Measurements from ENCODE around the gene REM1.
"Not testable (repeated sequence)": the region's sequence is repeated elsewhere in the genome, so short reads cannot be mapped to it uniquely, and the experiment has no call there.

Gene REM1

GRCh38 chr20:31485450-31486339 lies 10.6 kb downstream of the REM1 start:
- DNase-seq: no peak

GRCh38 chr20:31488115-31488514 lies 13.0 kb downstream of the REM1 start:
- no peak for DNase-seq

GRCh38 chr20:31489152-31489551 lies 14.1 kb downstream of the REM1 start:
- DNase-seq: no peak

- no peak for DNase-seq
Observed at GRCh38 chr20:31490752-31491151, 15.7 kb downstream of the REM1 start.

- DNase-seq: peak in 1 of 2 experiments; percentile 11
Observed at GRCh38 chr20:31494131-31494530, 19.0 kb downstream of the REM1 start.

- no peak for DNase-seq
Observed at GRCh38 chr20:31496761-31497295, 21.7 kb downstream of the REM1 start.

GRCh38 chr20:31497838-31498540 lies 22.9 kb downstream of the REM1 start:
- DNase-seq: no peak

- DNase-seq: no peak
Observed at GRCh38 chr20:31500527-31500926, 25.4 kb downstream of the REM1 start.

GRCh38 chr20:31502884-31503673 lies 28.0 kb downstream of the REM1 start:
- DNase-seq: peak; percentile 85 to 88

- DNase-seq: no peak
Observed at GRCh38 chr20:31505903-31506302, 30.8 kb downstream of the REM1 start.

GRCh38 chr20:31508517-31509244 lies 33.6 kb downstream of the REM1 start:
- peak; percentile 32 to 35 for DNase-seq

- DNase-seq: peak; percentile 96 to 98
Observed at GRCh38 chr20:31514154-31515071, 39.3 kb downstream of the REM1 start, which contains the start of gene HM13. Gene HM13, plus strand, starts transcription at chr20:31514442. Its CDS starts 110 bp downstream, at chr20:31514552.

GRCh38 chr20:31515072-31515774 lies 40.1 kb downstream of the REM1 start:
- DNase-seq: no peak

- no peak for DNase-seq
Observed at GRCh38 chr20:31515775-31516107, 40.7 kb downstream of the REM1 start.

GRCh38 chr20:31516166-31516565 lies 41.1 kb downstream of the REM1 start:
- no peak for DNase-seq

GRCh38 chr20:31516651-31517050 lies 41.6 kb downstream of the REM1 start:
- no peak for DNase-seq

GRCh38 chr20:31517373-31517772 lies 42.3 kb downstream of the REM1 start:
- DNase-seq: peak; percentile 68 to 77

GRCh38 chr20:31521267-31521666 lies 46.2 kb downstream of the REM1 start:
- not testable (repeated sequence) for DNase-seq

GRCh38 chr20:31522731-31523130 lies 47.6 kb downstream of the REM1 start:
- DNase-seq: no peak

All from SHP77 (cell line).